Activated CD8-positive, alpha-beta memory T cell treated with anti-CD3 and anti-CD28 coated beads for 1 hour (primary cell): ENCODE data around the gene PRXL2B.

Source experiments
- DNase-seq, 2 donors: peaks; one replicate each; pipeline ENCODE4 v3.0.0-alpha.2; 2020; ENCODE audit warnings: low read depth in 1 of 2; ENCODE audit errors: extremely low read depth in 1 of 2

Gene PRXL2B

DNA sequence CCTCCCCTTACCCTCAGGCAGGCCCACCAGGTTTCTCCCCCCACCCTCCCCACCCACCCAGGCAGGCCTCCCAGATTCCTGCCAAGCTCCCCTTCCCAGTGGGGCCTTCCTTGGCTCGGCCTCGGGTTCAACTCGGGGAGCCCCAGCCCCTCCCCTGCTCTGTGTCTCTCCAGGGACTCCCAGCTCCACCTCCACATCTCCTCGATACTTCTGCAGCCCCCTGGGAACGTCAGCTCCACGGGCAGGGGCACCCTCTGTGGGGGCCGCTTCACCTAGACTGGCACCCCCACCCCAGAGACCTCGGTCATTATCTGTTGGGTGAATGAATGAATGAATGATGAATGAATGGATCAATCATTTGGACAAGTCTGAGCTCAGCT lies 45.5 kb downstream of the PRXL2B start:
- no peak for DNase-seq

GRCh38 chr1:2632561-2633361 lies 46.2 kb downstream of the PRXL2B start, which contains the start of gene MMEL1:
Gene MMEL1 (minus strand): TSS chr1:2633016. CDS start chr1:2629484, 3,532 bp downstream.
- DNase-seq, result no peak

GRCh38 chr1:2633366-2633935 lies 46.9 kb downstream of the PRXL2B start:
- no peak for DNase-seq

DNA sequence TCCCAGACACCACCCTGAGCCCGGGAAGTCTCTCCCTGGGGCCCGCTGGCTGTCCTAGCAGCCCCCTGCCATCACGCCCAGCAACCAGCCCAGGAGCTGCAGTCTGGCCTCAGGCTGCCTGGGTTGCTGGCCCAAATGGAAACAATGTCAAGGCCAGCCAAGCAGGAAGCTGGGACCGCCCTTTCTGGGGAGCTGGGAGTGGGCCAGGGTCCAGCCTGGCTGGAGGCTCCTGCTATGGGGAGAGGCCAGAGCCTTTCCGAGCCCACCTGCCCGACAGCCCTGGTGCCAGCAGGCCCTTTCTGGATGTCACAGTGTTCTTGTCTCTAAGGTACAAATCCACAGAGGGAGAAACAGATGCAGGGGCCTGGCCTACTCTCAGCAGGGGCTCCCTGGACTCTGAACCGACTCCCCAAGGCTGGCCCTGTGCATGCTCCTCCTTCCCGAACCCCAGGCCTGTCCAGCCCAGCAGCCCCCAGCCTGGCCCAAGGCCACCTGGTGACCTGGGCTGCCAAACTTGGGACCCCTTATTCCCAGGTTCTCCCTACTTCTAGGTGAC lies 47.4 kb downstream of the PRXL2B start:
- DNase-seq, result no peak

GRCh38 chr1:2635361-2636010 lies 48.9 kb downstream of the PRXL2B start:
- no peak for DNase-seq

DNA sequence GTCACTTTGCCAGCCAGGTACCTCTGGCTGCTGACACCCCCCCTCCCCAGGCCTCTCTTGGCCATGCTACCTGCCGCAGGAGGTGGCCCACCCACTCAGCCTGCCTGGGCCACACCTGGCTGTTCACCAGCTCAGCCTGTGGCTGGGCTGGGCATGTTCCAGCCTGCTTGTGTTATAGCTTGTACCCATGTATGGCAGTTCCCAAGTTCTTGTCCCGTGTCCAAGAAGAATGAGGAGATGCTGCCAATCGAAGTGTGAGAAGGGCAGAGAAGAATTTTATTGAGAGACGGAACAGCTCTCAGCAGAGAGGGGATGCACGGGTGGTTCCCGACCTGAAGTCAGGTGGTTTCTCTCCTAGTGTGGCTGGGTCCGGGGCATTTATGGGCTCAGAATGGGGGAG lies 50.2 kb downstream of the PRXL2B start:
- no peak for DNase-seq

DNA sequence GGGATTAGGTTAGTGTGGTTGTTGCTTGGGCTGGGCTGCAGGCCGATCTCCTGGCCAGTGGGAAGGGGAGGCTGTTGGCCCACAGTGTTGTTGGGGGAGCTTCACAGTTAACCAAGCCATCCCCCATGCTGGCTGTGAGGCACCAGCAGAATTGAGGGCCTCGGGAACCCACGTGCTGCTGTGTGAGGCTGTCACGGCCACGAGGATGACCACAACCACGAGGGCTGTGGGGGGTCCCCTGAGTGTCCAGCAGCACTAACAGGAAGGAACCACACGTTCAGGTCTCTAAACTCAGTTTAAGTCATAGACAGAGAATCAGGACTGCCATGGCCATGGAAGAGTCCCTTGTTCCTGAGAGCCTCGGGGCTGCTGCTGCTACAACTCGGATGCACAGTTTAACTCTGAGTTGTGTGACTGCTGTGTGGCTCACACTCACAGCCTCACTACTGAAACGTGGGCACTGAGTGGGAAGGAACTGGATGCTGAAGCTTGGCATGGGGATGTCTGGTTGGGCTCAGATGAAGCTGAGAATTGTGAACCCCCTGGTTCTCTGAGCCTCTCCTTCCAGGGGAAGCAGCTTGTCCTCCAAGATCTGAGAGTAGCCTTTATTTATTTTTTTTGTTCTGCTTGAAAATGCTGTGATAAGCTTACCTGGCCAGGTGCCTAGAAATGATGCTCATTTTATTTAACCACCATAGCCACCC lies 51.0 kb downstream of the PRXL2B start:
- no peak for DNase-seq

DNA sequence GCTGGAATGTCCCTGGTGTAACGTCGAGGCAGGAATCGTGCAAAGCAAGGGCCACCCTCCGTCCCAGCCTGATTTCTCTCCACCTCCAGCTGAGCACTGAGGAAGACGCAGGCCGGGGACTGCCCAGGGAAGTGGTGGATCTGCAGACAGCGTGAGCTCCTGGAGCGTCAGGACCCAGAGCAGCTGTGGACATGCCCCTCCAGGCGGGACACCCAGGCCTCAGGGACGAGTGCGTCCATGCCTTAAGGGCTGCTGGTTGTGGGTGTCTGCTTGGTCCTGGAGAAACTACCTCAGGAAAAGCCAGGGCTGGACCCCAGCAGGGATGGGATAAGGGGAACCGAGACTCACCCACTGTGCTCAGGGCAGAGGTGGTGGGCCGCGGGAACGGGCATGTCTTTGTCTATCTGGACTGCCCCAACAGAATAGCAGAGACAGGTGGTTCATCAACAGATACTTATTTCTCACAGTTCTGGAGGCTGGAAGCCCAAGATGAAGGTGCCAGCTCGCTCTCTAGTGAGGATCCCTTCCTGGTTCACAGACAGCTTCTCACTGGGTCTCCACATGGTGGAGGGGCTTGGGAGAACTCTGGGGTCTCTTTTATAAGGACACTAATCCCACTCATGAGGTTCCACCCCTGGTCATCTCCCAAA lies 52.0 kb downstream of the PRXL2B start:
- no peak for DNase-seq

DNA sequence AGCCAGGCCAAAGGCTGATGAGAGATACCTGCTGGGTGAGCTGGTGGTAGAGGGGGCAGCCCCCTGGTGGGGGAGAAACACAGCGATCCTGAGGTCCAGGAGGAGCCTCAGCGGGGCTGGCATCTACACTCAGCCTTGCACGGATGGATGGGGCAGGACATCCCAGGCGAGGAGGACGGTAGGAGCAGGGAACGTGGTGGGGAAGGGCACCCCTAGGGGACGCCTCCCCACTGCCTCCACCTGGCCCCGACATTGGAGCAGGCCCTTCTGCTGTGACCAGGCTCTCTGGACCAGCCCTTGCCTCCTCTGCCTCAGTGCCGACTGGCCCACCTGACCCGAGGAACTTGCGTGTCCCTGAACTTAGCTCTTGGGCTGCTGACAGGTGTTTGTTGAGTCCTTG lies 52.6 kb downstream of the PRXL2B start:
- DNase-seq, result no peak

DNA sequence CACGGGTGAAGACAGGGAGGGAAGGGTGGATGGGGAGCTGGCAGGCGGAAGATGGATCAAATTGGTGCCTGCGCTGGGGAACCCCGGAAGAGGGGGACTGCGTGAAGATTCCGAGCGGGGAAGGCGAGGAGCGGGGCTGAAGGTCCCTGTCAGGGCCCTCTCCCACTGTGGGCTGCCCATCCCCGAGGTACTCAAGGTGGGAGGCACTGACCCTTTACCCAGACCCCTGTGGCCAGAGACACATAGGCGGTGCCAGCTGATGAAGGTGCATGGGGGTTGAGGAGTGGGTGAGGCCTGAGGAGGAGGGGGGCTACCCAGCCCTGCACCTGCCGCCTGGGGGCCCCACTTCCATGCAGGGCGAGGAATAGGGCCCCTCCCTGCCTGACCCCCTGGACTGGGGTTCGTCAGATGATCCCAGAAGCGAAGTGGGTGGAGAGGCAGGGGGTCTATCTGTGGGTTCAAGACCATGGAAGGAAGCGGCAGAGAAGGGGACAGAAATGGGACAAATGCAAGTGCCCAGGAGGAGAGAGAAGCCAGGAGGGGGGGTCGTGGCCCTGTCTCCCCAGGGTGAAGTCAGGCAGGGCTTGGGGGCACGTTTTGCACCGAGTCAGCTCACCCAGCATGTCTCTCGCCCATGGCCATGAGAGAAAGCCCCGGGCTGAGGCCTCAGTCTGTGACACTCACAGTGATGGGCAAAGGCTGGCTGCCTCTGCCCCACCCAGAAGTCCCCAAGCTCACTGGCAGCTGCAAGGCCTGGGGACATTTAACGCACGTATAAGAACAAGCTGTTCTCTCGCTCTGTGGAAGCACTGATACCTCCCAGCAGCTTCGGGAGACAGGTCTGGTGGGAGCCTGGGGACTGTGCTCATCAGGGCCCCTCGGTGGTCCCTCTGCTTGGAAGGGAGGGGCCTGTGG lies 53.3 kb downstream of the PRXL2B start:
- DNase-seq, result no peak

DNA sequence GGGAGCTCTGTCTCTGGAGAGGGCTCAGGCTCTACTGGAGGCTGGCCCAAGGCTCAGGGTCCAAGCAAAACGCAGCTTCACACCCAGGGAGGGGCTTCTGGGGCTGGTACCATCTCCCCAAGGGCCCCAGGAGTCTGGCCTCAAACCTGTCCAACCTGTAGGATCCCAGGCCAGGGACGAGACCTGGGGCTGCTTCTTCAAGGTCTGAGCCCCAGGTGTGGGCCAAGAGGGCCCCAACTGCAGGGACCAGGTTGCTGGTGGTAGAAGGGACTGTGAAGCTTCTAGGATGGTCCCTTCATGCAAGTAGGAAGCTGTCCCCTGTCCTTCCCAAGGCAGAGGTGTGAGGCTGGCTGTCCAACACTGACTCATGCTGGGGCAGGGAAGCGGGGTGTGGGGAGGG lies 54.0 kb downstream of the PRXL2B start:
- no peak for DNase-seq
